PC-9 (cell line): ENCODE measurements around the gene ZNF692.

Experiments used
- EZH2 ChIP-seq: fragments of 200-600 bp; sonication (generic); IDR thresholded peaks from 2 replicates; pipeline ENCODE4 v1.8.0; 2017; ENCODE audit warnings: antibody characterized with exemption, low read depth
- TF ChIP-seq, protein P1 (sequence below): fragments of 200-600 bp; sonication (generic); conservative IDR thresholded peaks from 2 replicates; pipeline ENCODE4 v1.6.1; 2017; ENCODE audit warnings: mixed run types, antibody characterized with exemption, mild to moderate bottlenecking, moderate library complexity

DNA sequence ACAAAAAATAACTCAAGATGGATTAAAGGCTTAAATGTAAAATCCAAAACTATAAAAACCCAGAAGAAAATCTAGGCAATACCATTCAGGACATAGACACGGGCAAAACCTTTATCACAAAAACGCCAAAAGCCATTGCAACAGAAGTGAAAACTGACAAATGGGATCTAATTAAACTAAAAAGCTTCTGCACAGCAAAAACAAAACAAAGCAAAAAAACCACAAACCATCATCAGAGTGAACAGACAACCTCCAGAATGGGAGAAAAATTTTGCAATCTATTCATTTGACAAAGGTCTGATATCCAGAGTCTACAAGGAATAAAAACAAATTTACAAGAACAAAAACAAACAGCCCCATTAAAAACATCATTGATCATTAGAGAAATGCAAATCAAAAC is 42.7 kb upstream of the ZNF692 start:
- no peak for TF ChIP-seq EZH2
- TF ChIP-seq, protein P1, sequence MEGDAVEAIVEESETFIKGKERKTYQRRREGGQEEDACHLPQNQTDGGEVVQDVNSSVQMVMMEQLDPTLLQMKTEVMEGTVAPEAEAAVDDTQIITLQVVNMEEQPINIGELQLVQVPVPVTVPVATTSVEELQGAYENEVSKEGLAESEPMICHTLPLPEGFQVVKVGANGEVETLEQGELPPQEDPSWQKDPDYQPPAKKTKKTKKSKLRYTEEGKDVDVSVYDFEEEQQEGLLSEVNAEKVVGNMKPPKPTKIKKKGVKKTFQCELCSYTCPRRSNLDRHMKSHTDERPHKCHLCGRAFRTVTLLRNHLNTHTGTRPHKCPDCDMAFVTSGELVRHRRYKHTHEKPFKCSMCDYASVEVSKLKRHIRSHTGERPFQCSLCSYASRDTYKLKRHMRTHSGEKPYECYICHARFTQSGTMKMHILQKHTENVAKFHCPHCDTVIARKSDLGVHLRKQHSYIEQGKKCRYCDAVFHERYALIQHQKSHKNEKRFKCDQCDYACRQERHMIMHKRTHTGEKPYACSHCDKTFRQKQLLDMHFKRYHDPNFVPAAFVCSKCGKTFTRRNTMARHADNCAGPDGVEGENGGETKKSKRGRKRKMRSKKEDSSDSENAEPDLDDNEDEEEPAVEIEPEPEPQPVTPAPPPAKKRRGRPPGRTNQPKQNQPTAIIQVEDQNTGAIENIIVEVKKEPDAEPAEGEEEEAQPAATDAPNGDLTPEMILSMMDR = no peak
